HG03342 (cell line): ENCODE data around the gene DYNC1LI2.

Experiments
- ATAC-seq: cut with Tn5 transposase; IDR thresholded peaks from one replicate; pipeline ENCODE4 v1.9.1; 2021; ENCODE audit warnings: mild to moderate bottlenecking, moderate library complexity; ENCODE audit not compliant: unreplicated experiment

DYNC1LI2 gene

DNA sequence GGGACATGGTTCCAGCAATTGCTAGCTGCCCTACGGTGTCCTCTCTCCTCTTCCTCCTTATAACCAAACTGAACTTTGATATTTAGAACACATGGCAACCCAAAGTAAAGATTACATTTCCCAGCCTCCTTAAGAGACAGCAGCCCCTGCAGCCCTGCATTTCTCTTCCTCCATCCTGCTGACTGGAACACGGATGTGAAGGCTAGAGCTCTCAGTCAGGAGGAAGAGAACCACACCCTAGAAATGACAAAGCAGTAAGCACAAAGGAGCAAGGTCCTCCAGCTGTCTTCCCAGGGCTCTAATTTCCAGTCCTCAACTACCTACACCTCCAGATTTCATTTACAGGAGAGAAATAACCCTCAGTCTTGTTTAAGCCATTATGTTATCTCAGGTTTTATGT is 10.9 kb downstream of the DYNC1LI2 start:
- ATAC-seq: no peak

DNA sequence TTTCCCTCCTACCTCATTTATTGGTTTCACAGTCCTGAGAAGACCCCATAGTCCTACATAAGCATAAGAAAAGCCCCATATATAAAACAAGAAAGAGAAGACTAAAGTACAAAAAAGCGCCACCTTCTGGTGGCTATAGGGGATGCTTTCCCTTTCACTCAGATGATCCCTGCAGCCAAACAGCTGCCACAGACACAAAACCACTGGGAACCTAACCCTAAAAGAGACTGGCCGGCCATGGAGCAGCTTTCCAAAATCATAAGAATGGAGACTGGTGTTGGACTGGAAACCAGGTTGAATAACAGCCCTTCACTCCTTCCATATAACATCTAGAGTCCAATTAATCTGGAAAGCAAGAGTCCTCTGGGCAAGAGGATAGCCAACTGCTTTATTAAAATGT is 11.4 kb downstream of the DYNC1LI2 start:
- ATAC-seq: no peak

GRCh38 chr16:66735891-66736290 is 15.5 kb downstream of the DYNC1LI2 start:
- ATAC-seq: no peak

DNA sequence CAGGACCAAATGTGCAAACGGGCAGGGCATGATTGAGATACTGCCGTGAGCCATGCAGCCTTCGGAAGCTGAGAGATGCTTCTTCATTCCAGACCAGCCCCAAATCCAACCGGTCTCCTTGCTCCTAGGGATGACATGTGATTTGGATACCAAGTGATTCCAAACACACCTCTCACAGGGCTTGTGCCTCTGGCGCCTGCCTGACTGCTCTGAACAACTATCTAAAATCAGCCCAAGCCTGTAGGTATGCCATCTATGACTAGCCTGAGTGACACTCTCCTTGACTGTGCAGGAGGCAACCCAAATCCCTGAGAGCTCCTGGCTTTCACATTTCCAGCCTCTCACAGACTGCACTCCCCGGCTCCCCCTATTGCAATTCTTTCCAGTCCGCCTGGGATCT is 20.3 kb downstream of the DYNC1LI2 start:
- no peak for ATAC-seq

- no peak for ATAC-seq
Observed at GRCh38 chr16:66728804-66729203, 22.6 kb downstream of the DYNC1LI2 start.

GRCh38 chr16:66728117-66728787 is 23.2 kb downstream of the DYNC1LI2 start:
- ATAC-seq: no peak

GRCh38 chr16:66720766-66721165 is 30.6 kb downstream of the DYNC1LI2 start:
- ATAC-seq: no peak

DNA sequence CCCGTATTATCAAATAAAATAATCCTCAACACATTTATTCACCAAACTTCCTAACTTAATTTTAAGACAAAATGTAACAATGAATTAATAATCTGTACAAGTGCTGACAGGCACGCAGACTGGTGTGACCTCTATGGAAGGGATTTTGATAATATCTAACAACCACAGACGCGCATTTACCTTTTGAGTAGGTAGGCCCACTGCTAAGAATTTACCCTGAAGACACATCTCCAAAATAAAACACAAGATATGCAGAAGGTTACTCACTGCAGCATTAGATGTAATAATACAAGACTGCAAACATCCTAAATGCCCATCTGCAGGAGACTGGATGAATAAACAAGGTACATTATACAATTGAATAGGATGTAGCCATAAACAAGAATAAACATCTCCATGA is 32.2 kb downstream of the DYNC1LI2 start:
- ATAC-seq: no peak

GRCh38 chr16:66717776-66718175 is 33.6 kb downstream of the DYNC1LI2 start:
- ATAC-seq: no peak

DNA sequence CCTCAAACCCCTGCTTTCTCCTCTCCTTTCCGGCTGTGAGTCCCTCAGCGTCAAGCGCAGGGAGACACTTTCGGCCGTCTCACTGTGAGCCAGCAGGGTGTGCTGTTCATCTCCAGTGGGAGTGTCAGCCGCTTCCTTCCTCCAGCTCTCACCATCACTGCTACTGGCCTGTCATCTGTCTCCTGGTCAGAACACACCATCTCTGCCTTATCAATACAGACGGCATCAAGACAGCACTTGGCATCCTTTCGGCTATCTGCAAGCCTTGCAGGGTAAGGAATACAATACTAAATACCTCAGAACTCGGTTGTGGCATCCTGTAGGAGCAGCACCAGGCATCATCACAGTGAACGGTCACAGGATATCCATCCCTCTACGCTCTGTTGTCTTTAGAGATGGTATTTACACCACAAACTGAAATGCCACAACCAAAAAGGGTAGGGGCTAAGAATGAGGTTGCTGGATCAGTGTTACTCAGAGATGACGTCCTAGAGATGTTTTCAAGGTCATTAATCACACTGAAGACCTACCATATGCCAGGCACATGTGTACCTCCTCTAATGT is 34.2 kb downstream of the DYNC1LI2 start:
- no peak for ATAC-seq

DNA sequence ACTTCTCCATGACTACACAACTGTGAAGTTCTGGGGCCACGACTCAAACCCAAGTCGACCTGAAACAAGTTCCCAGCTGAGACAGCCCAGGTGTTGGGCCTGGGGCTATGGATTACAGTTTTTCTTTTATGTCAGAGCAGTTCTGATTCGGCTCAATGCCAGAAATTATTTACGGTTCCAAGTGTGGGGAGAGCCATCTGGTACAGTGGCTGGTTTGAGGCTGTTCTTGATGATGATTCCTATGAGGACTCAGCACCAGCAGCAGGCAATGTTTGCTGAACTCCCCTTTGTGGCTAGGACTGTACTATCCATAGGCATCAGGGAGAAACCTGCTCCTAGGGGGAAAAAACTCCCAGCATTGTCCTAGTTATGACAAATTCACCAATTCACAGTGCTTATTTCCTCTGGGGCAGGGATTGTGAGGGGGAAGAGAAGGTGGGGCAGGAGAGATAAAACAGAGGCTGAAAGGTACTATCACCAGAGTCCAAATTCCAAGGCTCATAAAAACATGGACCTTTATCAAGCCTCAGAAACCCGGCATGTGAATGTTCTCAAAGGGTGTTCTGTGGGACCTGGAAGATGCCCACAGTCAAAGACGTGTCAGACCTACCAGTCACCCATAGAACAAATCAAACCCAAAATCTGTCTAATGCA is 36.6 kb downstream of the DYNC1LI2 start:
- no peak for ATAC-seq

DNA sequence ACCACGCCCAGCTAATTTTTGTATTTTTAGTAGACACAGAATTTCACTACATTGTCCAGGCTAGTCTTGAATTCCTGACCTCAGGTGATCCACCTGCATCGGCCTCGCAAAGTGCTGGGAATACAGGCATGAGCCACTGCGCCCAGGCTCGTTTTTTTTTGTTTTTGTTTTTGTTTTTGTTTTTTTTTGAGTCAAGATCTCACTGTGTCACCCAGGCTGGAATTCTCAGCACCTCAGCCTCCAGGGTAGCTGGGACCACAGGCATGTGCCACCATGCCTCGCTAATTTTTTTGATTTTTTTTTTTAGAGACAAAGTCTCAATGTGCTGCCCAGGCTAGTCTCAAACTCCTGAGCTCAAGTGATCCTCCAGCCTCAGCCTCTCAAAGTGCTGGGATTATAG is 37.3 kb downstream of the DYNC1LI2 start:
- ATAC-seq: no peak

GRCh38 chr16:66713076-66713475 is 38.3 kb downstream of the DYNC1LI2 start:
- ATAC-seq: no peak

GRCh38 chr16:66712512-66712911 is 38.9 kb downstream of the DYNC1LI2 start:
- ATAC-seq: no peak

DNA sequence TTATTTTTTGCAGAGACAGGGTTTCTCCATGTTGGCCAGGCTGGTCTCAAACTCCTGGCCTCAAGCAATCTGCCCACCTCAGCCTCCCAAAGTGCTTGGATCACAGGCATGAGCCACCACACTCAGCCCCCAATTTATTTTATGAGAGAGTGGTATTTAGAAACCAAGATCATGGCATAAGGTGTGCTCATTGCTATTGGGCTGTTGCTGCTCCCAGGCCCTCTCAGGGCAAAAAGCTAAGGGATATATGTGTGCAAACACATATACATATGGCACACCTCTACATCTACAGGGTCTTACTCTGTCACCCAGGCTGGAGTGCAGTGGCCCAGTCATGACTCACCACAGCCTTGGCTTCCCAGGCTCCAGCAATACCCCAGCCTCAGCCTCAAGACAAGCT is 39.8 kb downstream of the DYNC1LI2 start:
- no peak for ATAC-seq

DNA sequence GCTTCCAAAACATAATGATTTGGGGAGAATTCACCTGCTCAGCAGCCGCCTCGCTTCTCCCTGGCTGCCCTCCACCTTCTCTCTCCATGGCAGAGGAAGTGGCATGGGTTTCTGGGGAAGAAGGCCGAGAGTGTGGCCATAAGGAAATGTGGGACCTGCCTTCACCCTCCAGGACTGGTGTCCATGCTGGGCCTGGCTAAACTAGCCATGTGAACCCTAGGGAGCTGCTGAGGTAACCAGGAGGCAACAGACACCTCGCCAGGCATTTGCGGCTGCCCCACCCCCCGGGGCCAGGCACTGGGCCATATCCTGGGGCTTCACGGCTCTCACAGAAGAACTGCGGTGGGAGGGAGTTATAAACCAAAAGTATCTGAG is 44.9 kb downstream of the DYNC1LI2 start:
- ATAC-seq: no peak

DNA sequence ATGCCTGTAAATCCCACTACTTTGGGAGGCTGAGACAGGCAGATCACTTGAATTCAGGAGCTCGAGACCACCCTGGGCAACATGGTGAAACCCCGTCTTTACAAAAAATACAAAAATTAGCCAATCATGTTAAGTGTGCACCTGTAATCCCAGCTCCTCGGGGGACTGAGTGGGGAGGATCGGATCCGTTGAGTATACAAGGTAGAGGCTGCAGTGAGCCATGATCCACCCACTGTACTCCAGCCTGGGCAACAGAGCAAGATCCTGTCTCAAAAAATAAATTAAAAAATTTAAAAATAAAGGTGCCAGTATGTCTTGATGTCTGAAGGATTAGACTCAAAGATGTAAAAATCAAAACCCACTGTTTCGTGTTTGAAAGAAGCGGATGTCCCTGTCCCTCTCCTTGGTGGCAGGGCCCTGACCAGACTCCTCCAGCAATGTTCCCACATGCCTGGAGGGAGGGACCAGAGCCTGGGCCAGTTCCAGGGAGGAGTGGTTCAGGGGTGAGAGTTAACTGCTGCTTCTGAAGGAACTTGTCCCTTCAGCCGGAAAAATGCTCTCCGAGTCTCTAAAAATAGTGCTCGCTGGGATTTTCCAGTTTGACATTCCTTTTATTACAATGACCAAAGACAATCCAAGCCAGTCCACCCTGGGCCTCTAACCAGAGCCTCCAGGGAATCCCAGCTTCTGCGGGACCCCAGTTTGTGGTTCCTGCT is 45.5 kb downstream of the DYNC1LI2 start:
- ATAC-seq: no peak

DNA sequence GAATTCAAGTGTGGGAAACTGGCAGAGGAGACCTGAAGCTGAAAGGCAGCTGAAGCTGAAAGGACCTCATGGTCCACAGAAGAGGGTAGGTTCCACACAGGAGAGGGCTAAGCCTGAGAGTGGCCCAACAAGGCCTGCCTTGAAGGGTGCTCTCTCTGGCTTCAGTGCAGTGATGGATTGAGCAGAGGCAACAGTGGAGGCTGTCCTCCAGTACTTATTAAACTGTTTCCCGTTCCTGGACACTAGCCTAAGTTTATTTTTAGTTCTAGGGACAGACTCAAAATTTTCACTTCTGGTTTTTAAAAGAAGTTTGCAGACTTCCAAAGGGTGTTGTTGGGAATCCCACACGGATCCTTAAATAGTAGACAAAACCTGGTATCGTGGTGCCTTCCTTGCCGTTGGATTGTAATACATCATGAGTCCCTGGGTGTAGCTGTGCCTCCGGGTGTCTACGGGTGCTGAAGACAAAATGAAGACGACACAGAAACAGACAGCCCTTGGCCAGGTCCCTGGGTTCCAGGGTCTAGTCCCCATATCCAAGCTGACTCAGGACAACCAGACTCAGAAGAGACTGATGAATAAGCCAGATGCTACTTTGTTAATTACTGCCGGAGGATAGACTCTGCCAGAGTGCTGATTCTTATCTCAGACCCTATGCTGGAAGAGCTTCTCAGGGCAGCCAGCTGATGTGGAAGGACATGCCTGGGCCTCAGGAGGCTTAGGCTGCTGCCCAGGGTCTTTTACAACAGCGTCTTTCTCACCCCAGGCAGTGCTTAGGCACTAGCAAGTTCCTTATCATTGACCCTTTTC is 47.8 kb downstream of the DYNC1LI2 start:
- ATAC-seq: no peak

DNA sequence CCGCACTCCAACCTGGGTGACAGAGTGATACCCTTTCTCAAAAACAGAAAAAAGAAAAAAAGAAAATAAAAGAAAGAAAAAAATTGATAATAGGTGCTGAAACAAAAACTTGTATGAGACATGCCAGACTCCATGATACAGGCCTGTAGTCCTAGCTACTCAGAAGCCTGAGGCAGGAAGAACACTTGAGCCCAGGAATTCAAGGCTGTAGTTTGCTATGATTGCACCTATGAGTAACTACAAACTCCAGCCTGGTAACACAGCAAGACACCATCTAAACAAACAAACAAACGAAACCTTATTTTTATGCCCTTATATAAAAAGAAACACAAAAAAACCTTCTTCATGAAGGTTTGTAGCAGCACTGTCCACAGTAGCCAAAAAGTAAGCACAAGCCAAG is 49.9 kb downstream of the DYNC1LI2 start:
- no peak for ATAC-seq

DNA sequence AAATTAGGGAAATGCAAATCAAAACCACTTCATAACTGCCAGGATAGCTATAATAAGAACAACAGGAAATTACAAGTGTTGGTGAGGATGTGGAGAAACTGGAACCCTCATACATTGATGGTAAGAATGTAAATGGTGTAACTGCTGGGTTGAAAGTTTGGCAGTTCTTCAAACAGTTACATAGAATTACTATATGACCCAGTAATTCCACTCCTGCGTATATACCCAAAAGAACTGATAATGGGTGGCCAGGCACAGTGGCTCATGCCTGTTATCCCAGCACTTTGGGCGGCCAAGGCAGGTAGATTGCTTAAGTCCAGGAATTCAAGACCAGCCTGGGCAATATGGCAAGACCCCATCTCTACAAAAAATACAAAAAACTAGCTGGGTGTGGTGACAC is 50.4 kb downstream of the DYNC1LI2 start:
- ATAC-seq: no peak

DNA sequence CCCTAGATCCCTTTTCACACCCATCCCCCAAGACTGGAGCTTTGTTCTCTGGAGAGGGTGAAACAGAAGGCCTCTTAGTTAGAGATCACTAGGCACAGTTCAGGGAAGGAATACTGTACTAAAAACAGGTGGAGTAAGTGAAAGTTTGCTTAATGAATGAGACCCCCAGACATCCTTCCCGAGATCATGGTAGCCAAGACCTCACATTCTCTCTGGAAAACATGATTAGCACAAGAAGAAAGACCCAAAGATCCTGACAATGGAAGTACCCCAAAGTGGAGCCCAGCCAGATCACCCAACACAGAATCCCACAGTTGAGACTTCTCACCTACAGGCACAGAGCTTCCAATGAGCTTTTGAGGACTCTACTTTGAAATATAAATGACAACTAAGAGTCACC is 51.5 kb downstream of the DYNC1LI2 start:
- ATAC-seq: no peak
